Erythroblast (primary cell): ENCODE measurements around the gene SLC48A1.

Source experiments
- GATA1 ChIP-seq: IDR thresholded peaks from 2 replicates; pipeline ENCODE4 v1.6.1; 2011; ENCODE audit warnings: low read depth, mild to moderate bottlenecking, control low read depth, low read length, moderate library complexity
- POLR2A ChIP-seq: IDR thresholded peaks from 2 replicates; pipeline ENCODE4 v1.6.1; 2011; ENCODE audit warnings: mild to moderate bottlenecking, low read length

DNA sequence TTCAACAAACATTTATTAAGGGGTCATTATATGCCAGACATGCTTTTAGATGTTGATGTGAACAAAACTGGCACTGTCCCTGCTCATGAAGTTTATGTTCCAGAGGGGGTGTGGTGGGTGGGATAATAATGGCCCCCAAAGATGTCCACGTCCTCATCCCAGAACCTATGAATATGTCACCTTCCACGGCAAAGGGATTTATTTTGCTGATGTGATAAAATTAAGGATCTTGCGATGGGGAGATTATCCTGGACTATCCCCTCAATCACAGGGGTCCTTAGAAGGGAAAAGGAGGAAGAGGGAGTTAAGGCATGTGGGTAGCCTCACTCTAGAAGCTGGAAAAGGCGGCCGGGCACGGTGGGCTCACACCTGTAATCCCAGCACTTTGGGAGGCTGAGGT is 1.7 kb upstream of the SLC48A1 start:
- TF ChIP-seq POLR2A (no peak), GATA1 (no peak)
